ENCODE data around the gene ARMC12.

DNA sequence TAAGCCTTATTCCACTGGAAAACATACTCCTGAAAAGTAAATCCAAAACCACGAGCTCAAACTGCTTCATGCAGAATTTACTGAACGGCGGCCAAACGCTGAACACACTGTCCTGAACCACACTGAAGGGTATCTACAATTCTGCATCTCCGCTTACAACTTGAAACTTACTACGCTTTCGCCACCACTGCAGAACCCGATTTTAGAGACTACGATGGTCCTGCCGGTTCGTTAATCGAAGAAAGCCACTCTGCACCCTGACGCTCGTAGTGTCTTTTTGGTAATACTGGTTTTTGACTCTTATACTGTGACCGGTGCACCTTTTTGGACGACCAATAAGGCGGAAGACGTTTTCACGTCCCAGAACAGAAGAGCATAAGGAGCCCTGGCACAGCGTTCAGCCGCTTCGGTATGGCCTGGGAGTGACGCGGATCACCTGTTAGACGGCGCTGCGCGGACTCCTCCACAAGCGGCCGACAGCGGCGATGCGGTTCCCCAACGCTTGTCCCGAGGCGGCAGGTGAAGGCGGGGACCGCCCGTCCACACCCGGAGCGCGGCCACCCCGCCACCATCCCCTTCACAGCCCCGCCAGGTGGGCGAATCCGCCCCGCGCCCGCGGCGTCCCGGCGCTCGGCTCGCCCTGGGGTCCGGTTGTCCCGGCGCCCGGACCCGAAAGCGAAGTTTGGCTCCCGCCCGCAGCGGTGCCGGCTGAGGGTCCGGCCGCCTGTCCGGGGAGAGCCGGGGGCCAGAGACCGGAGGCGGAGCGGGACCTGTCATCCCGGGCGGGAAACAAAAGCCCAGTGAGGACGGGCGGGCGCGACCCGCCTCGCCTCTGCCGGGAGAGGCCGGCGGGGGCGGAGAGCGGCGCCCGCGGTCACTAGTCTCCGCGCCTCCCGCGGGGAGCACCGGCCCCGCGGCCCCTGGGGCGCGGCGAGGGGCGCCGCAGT lies 48.9 kb upstream of the ARMC12 start:
- TF ChIP-seq EZH2 (IDR thresholded peaks at IDR 0.05) (no peak), POLR2AphosphoS5 (IDR thresholded peaks at IDR 0.05; ENCODE audit: borderline replicate concordance, low read depth, low read length) (no peak)

Measured in SK-N-MC (cell line).